Mesenchymal stem cell (in vitro differentiated cells and primary cell): ENCODE data around the gene ENOSF1.

ENCODE experiments used
- DNase-seq: peaks from one replicate; pipeline ENCODE4 v3.0.0-alpha.2; 2013
- H2AFZ ChIP-seq: one replicate; pipeline ENCODE4 v1.6.1; 2013; ENCODE audit warnings: low read depth, mild to moderate bottlenecking, control low read depth, inconsistent platforms, low read length, moderate library complexity
- H2AK5ac ChIP-seq: 2 replicates; pipeline ENCODE4 v1.6.1; 2013; ENCODE audit warnings: low read length, moderate library complexity, mild to moderate bottlenecking, inconsistent platforms; ENCODE audit not compliant: severe bottlenecking
- H2BK120ac ChIP-seq: one replicate; pipeline ENCODE4 v1.6.1; 2013; ENCODE audit warnings: low read depth, mild to moderate bottlenecking, inconsistent platforms, low read length, moderate library complexity
- H2BK12ac ChIP-seq, 2 experiments: one replicate each; pipeline ENCODE4 v1.6.1; 2013; ENCODE audit warnings: inconsistent platforms in 2 of 2, low read length in 2 of 2, mild to moderate bottlenecking in 2 of 2, moderate library complexity in 2 of 2, control low read depth in 1 of 2
- H2BK15ac ChIP-seq: one replicate; pipeline ENCODE4 v1.6.1; 2013; ENCODE audit warnings: mild to moderate bottlenecking, low read depth, inconsistent platforms; ENCODE audit not compliant: poor library complexity, severe bottlenecking
- H2BK5ac ChIP-seq: 2 replicates; pipeline ENCODE4 v1.6.1; 2013; ENCODE audit warnings: low read depth, mild to moderate bottlenecking, low read length, control low read depth, inconsistent platforms; ENCODE audit not compliant: poor library complexity, severe bottlenecking
- H3K14ac ChIP-seq, 2 experiments: one replicate each; pipeline ENCODE4 v1.6.1; 2013; ENCODE audit warnings: inconsistent platforms in 2 of 2, low read length in 2 of 2, control low read depth in 1 of 2, mild to moderate bottlenecking in 1 of 2, moderate library complexity in 1 of 2
- H3K18ac ChIP-seq, 2 experiments: one replicate each; pipeline ENCODE4 v1.6.1; 2013; ENCODE audit warnings: inconsistent platforms in 2 of 2, low read length in 2 of 2, control low read depth in 1 of 2, low read depth in 1 of 2, mild to moderate bottlenecking in 1 of 2
- H3K23ac ChIP-seq, 2 experiments: one replicate each; pipeline ENCODE4 v1.6.1; 2013; ENCODE audit warnings: inconsistent platforms in 2 of 2, low read length in 2 of 2, mild to moderate bottlenecking in 2 of 2, moderate library complexity in 2 of 2, control low read depth in 1 of 2
- H3K27ac ChIP-seq: 2 replicates; pipeline ENCODE4 v1.5.1; 2013; ENCODE audit warnings: mild to moderate bottlenecking, moderate library complexity, low read length, control low read depth, inconsistent platforms; ENCODE audit not compliant: poor library complexity, severe bottlenecking
- H3K27me3 ChIP-seq, 2 experiments: 2 replicates each; pipeline versions ENCODE4 v1.6.1 to v1.7.0; 2013; ENCODE audit warnings: low read length in 2 of 2, mild to moderate bottlenecking in 2 of 2, moderate library complexity in 2 of 2, control low read depth in 1 of 2, inconsistent platforms in 1 of 2; ENCODE audit not compliant: control insufficient read depth in 1 of 2, insufficient read depth in 1 of 2
- H3K36me3 ChIP-seq, 2 experiments: 2 replicates each; pipeline versions ENCODE4 v1.6.1 to v1.7.0; 2013; ENCODE audit warnings: low read length in 2 of 2, control low read depth in 1 of 2, inconsistent platforms in 1 of 2, low read depth in 1 of 2, mild to moderate bottlenecking in 1 of 2; ENCODE audit not compliant: insufficient read depth in 2 of 2, control insufficient read depth in 1 of 2
- H3K4ac ChIP-seq, 2 experiments: one replicate each; pipeline ENCODE4 v1.6.1; 2013; ENCODE audit warnings: inconsistent platforms in 2 of 2, low read length in 2 of 2, mild to moderate bottlenecking in 2 of 2, moderate library complexity in 2 of 2, control low read depth in 1 of 2, low read depth in 1 of 2
- H3K4me1 ChIP-seq: 2 replicates; pipeline ENCODE4 v1.6.1; 2013; ENCODE audit warnings: low read depth, low read length, control low read depth; ENCODE audit not compliant: control insufficient read depth, insufficient read depth
- H3K4me2 ChIP-seq: 2 replicates; pipeline ENCODE4 v1.6.1; 2013; ENCODE audit warnings: low read length, mild to moderate bottlenecking, inconsistent platforms; ENCODE audit not compliant: poor library complexity, severe bottlenecking
- H3K4me3 ChIP-seq, 2 experiments: 2 replicates each; pipeline versions ENCODE4 v1.5.1 to v1.7.0; 2013; ENCODE audit warnings: low read length in 2 of 2, mild to moderate bottlenecking in 2 of 2, control low read depth in 1 of 2, low read depth in 1 of 2; ENCODE audit not compliant: insufficient read depth in 1 of 2
- H3K79me1 ChIP-seq: replicated peaks from 2 replicates; pipeline ENCODE4 v1.6.1; 2013; ENCODE audit warnings: mild to moderate bottlenecking, control low read depth, low read length, inconsistent platforms; ENCODE audit not compliant: poor library complexity, severe bottlenecking
- H3K9ac ChIP-seq: 2 replicates; pipeline ENCODE4 v1.7.0; 2013; ENCODE audit warnings: mild to moderate bottlenecking, low read length, moderate library complexity
- H3K9me3 ChIP-seq: 2 replicates; pipeline ENCODE4 v1.7.0; 2013; ENCODE audit warnings: mild to moderate bottlenecking, low read length; ENCODE audit not compliant: control insufficient read depth
- H4K8ac ChIP-seq: one replicate; pipeline ENCODE4 v1.6.1; 2013; ENCODE audit warnings: inconsistent platforms, mild to moderate bottlenecking, low read length, moderate library complexity
- H4K91ac ChIP-seq: one replicate; pipeline ENCODE4 v1.6.1; 2013; ENCODE audit warnings: mild to moderate bottlenecking, low read length, inconsistent platforms
- WGBS: methylation state at CpG from one replicate; pipeline ENCODE4 v1.1.7; 2013; ENCODE audit warnings: mixed read lengths; 5-methylcytosine and 5-hydroxymethylcytosine counted together

ENOSF1 gene

GRCh38 chr18:629269-630150 is 82.9 kb downstream of the ENOSF1 start:
- WGBS: 91% methylated on average over 5 of the region's 6 CpGs

GRCh38 chr18:627231-627630 is 85.2 kb downstream of the ENOSF1 start:
- no peak overlapping the region for H3K4ac ChIP-seq

More at GRCh38 chr18:629269-630150, 82.9 kb downstream of the ENOSF1 start:
- Histone ChIP-seq H2BK15ac (no peak overlapping the region), H3K9ac (no peak overlapping the region), H3K9me3 (no peaks in the 10 kb centered on the region), H2AK5ac (no peak overlapping the region), H3K18ac (no peak overlapping the region), H4K8ac (no peak overlapping the region), H2BK12ac (no peak overlapping the region), H2BK5ac (no peak overlapping the region), H3K4me2 (no peak overlapping the region), H2BK120ac (no peak overlapping the region), H3K36me3 (no peaks in the 10 kb centered on the region), H3K27me3 (peaks cover 0 to 4% of the 10 kb centered on the region in 2 experiments), H4K91ac (no peak overlapping the region), H3K23ac (no peak overlapping the region), H3K4ac (no peak overlapping the region), H2AFZ (no peak overlapping the region), H3K4me1 (no peaks in the 10 kb centered on the region), H3K27ac (no peak overlapping the region), H3K4me3 (no peak overlapping the region), H3K14ac (no peak overlapping the region), H3K79me1 (no peaks in the 10 kb centered on the region)
- DNase-seq: no peak

GRCh38 chr18:623761-624620 is 88.4 kb downstream of the ENOSF1 start:
- no peak overlapping the region for H4K91ac ChIP-seq
- H3K27ac ChIP-seq: no peak overlapping the region
- no peak overlapping the region for H2BK120ac ChIP-seq
- H3K18ac ChIP-seq: no peak overlapping the region
- H3K4me3 ChIP-seq: no peak overlapping the region
- DNase-seq: peak; percentile 72
- H3K9ac ChIP-seq: no peak overlapping the region
- H3K23ac ChIP-seq: no peak overlapping the region
- WGBS: 70% methylated on average over 8 of the region's 11 CpGs
- no peak overlapping the region for H3K4me2 ChIP-seq
- no peak overlapping the region for H2AK5ac ChIP-seq
- no peak overlapping the region for H3K14ac ChIP-seq
- H3K4me1 ChIP-seq: no peaks in the 10 kb centered on the region
- H2BK15ac ChIP-seq: no peak overlapping the region
- peaks cover 3 to 9% of the 10 kb centered on the region in 2 experiments for H3K27me3 ChIP-seq
- H3K9me3 ChIP-seq: no peaks in the 10 kb centered on the region
- H4K8ac ChIP-seq: no peak overlapping the region
- no peak overlapping the region for H2BK5ac ChIP-seq
- H2BK12ac ChIP-seq: no peak overlapping the region
- H3K36me3 ChIP-seq: no peaks in the 10 kb centered on the region
- no peak overlapping the region for H3K4ac ChIP-seq
- H2AFZ ChIP-seq: no peak overlapping the region
- no peaks in the 10 kb centered on the region for H3K79me1 ChIP-seq

More at GRCh38 chr18:627231-627630, 85.2 kb downstream of the ENOSF1 start:
- Histone ChIP-seq H3K14ac (no peak overlapping the region), H2BK5ac (no peak overlapping the region), H3K4me3 (no peak overlapping the region), H4K91ac (no peak overlapping the region), H3K4me2 (no peak overlapping the region), H3K27ac (no peak overlapping the region), H4K8ac (no peak overlapping the region), H2BK120ac (no peak overlapping the region), H3K23ac (no peak overlapping the region), H3K18ac (no peak overlapping the region), H3K36me3 (no peaks in the 10 kb centered on the region), H3K4me1 (no peaks in the 10 kb centered on the region), H3K27me3 (peaks cover 3 to 4% of the 10 kb centered on the region in 2 experiments), H2AFZ (no peak overlapping the region), H3K79me1 (no peaks in the 10 kb centered on the region), H3K9me3 (no peaks in the 10 kb centered on the region), H3K9ac (no peak overlapping the region), H2AK5ac (no peak overlapping the region), H2BK15ac (no peak overlapping the region), H2BK12ac (no peak overlapping the region)
- peak; percentile 60 for DNase-seq
- WGBS: 100% methylated on average over 1 of the region's 2 CpGs

- no peak overlapping the region for H2BK15ac ChIP-seq
- H3K23ac ChIP-seq: no peak overlapping the region
- WGBS: 93% methylated on average over 6 of the region's 6 CpGs
- H4K8ac ChIP-seq: no peak overlapping the region
- no peak overlapping the region for H2BK5ac ChIP-seq
- peaks cover 3 to 9% of the 10 kb centered on the region in 2 experiments for H3K27me3 ChIP-seq
- no peak overlapping the region for H3K4me3 ChIP-seq
- H2AK5ac ChIP-seq: no peak overlapping the region
- H3K36me3 ChIP-seq: no peaks in the 10 kb centered on the region
- H3K27ac ChIP-seq: no peak overlapping the region
- H4K91ac ChIP-seq: no peak overlapping the region
- no peak overlapping the region for H3K9ac ChIP-seq
- no peak overlapping the region for H2BK120ac ChIP-seq
- H3K79me1 ChIP-seq: no peaks in the 10 kb centered on the region
- no peak for DNase-seq
- no peaks in the 10 kb centered on the region for H3K9me3 ChIP-seq
- H2BK12ac ChIP-seq: no peak overlapping the region
- H3K18ac ChIP-seq: no peak overlapping the region
- H3K14ac ChIP-seq: no peak overlapping the region
- no peaks in the 10 kb centered on the region for H3K4me1 ChIP-seq
- H3K4me2 ChIP-seq: no peak overlapping the region
- no peak overlapping the region for H3K4ac ChIP-seq
- no peak overlapping the region for H2AFZ ChIP-seq
Measured at GRCh38 chr18:622289-622688, 90.1 kb downstream of the ENOSF1 start.
